Measurements from ENCODE around the gene PHRF1. TPM values are rescaled to one million over a fixed set of nuclear protein-coding genes. Genes with fewer than 3 reads are reported as not detected.

The PHRF1 gene
- total and polyA plus RNA-seq, 9 of the 15 experiments (the other 6 are each of a cell fraction or from before 2014, with no cell fraction given): 0.07 to 37.2 (median 7.7) TPM

DNA sequence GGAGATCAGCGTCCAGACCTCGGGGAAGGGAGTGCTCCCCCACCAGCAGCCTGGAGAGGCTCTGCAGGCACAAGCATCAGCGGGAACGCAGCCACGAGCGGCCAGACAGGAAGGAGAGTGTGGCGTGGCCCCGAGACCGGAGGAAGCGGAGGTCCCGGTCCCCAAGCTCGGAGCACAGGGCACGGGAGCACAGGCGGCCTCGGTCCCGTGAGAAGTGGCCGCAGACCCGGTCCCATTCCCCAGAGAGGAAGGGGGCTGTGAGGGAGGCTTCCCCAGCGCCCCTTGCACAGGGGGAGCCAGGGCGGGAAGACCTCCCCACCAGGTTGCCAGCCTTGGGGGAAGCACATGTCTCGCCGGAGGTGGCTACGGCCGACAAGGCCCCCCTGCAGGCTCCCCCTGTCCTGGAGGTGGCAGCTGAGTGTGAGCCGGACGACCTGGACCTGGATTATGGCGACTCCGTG lies 32.6 kb downstream of the PHRF1 start (continued):
- TF ChIP-seq, protein P1, sequence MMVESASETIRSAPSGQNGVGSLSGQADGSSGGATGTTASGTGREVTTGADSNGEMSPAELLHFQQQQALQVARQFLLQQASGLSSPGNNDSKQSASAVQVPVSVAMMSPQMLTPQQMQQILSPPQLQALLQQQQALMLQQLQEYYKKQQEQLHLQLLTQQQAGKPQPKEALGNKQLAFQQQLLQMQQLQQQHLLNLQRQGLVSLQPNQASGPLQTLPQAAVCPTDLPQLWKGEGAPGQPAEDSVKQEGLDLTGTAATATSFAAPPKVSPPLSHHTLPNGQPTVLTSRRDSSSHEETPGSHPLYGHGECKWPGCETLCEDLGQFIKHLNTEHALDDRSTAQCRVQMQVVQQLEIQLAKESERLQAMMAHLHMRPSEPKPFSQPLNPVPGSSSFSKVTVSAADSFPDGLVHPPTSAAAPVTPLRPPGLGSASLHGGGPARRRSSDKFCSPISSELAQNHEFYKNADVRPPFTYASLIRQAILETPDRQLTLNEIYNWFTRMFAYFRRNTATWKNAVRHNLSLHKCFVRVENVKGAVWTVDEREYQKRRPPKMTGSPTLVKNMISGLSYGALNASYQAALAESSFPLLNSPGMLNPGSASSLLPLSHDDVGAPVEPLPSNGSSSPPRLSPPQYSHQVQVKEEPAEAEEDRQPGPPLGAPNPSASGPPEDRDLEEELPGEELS (CRISPR knock-in tag; IDR thresholded peaks at IDR 0.05; ENCODE audit: borderline replicate concordance): no peak
- TF ChIP-seq, protein P2, sequence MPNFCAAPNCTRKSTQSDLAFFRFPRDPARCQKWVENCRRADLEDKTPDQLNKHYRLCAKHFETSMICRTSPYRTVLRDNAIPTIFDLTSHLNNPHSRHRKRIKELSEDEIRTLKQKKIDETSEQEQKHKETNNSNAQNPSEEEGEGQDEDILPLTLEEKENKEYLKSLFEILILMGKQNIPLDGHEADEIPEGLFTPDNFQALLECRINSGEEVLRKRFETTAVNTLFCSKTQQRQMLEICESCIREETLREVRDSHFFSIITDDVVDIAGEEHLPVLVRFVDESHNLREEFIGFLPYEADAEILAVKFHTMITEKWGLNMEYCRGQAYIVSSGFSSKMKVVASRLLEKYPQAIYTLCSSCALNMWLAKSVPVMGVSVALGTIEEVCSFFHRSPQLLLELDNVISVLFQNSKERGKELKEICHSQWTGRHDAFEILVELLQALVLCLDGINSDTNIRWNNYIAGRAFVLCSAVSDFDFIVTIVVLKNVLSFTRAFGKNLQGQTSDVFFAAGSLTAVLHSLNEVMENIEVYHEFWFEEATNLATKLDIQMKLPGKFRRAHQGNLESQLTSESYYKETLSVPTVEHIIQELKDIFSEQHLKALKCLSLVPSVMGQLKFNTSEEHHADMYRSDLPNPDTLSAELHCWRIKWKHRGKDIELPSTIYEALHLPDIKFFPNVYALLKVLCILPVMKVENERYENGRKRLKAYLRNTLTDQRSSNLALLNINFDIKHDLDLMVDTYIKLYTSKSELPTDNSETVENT (CRISPR knock-in tag; IDR thresholded peaks at IDR 0.05): no peak

DNA sequence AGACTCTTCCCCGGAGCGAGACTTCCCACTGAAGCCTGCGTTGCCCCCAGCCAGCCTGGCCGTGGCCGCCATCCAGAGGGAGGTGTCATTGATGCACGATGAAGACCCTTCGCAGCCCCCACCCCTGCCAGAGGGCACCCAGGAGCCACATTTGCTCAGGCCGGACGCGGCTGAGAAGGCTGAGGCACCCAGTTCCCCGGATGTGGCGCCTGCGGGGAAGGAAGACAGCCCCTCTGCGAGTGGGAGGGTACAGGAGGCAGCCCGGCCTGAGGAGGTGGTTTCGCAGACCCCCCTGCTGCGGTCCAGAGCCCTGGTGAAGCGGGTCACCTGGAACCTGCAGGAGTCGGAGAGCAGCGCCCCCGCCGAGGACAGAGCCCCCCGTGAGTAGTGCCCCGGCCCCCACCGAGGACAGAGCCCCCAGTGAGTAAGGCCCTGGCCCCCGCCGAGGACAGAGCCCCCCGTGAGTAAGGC lies 33.1 kb downstream of the PHRF1 start:
- in situ Hi-C loops (cut with MboI): no loop called here
- Histone ChIP-seq H3K4me2 (ENCODE audit: insufficient read depth, low read length) (no peak overlapping the region), H3K27ac (ENCODE audit: extremely low read depth, low read depth, low read length) (no peak overlapping the region), H3K9ac (ENCODE audit: insufficient read depth in 1 of 2, low read depth in 2 of 2, low read length in 2 of 2) (no peak overlapping the region), H2AFZ (ENCODE audit: low read depth, low read length) (no peak overlapping the region), H3K4me1 (replicated peaks in 1 of 2; ENCODE audit: control insufficient read depth in 2 of 2, insufficient read depth in 2 of 2, low read length in 2 of 2) (peaks cover 0 to 55% of the 10 kb centered on the region in 2 experiments; a peak in 4 of 5 replicates), H3K9me1 (ENCODE audit: control insufficient read depth, insufficient read depth, low read length) (no peaks in the 10 kb centered on the region), H3K9me3 (replicated peaks; ENCODE audit: control insufficient read depth, insufficient read depth, low read depth, low read length) (no peaks in the 10 kb centered on the region), H3K27me3 (ENCODE audit: control insufficient read depth in 2 of 2, insufficient read depth in 2 of 2, low read length in 2 of 2) (no peaks in the 10 kb centered on the region), H3K4me3 (no peak overlapping the region), H3K36me3 (ENCODE audit: control insufficient read depth, insufficient read depth, low read length) (peaks cover 98% of the 10 kb centered on the region), H3K79me2 (ENCODE audit: control insufficient read depth, insufficient read depth, low read length) (peaks cover 6% of the 10 kb centered on the region; the same call in 1 of the 3 replicates), H4K20me1 (replicated peaks; ENCODE audit: control insufficient read depth, insufficient read depth, low read length) (peaks cover 17% of the 10 kb centered on the region)
- ChIA-PET CTCF (ENCODE audit: low intra/inter-chr PET ratio) (no interaction called here), POLR2A (interaction anchor here (0.9 kb wide), 1 partner anchor 28 kb away, joined by 3 read pairs; no protein-coding TSS in a partner anchor)
- intact Hi-C loops (cut with micrococcal nuclease): no loop called here
- no peak for FAIRE-seq
- no peak for ATAC-seq
- DNase-seq (ENCODE audit: extremely low read depth in 1 of 4, low spot score in 3 of 4): no peak
- no TSS peak for BruUV-seq (replicated peaks)
- TF ChIP-seq POLR2G (IDR thresholded peaks at IDR 0.05; ENCODE audit: low read depth, low read length) (0 out of 2 replicates have a peak, but pooled peaks have one; percentile 11), SMARCB1 (IDR thresholded peaks at IDR 0.05; ENCODE audit: insufficient read length, low read depth) (no peak)
- WGBS (ENCODE audit: insufficient coverage, low coverage, missing lambda C conversion rate): 93% methylated on average over 18 of the region's 28 CpGs

All from K562 (cell line).